OCI-LY1 (cell line): Measurements from ENCODE around the gene IST1.

Experiments used
- H2AFZ ChIP-seq: fragments of 200-600 bp; sonication (generic), shearing (Covaris generic); 2 replicates; pipeline ENCODE4 v1.6.0; 2014; ENCODE audit warnings: antibody characterized with exemption, mild to moderate bottlenecking, low read length
- H3F3A ChIP-seq: fragments of 200-600 bp; sonication (generic), shearing (Covaris generic); 2 replicates; pipeline ENCODE4 v1.6.0; 2014; ENCODE audit warnings: mild to moderate bottlenecking, antibody characterized with exemption, low read length, moderate library complexity; ENCODE audit not compliant: insufficient read depth
- H3K27ac ChIP-seq: fragments of 200-600 bp; sonication (generic); 2 replicates; pipeline ENCODE4 v1.5.1; 2014; ENCODE audit warnings: low read length, mixed run types, mild to moderate bottlenecking, low read depth; ENCODE audit not compliant: poor library complexity, severe bottlenecking
- H3K27me3 ChIP-seq: fragments of 200-600 bp; sonication (generic); 2 replicates; pipeline ENCODE4 v1.6.0; 2014; ENCODE audit warnings: antibody characterized with exemption, mild to moderate bottlenecking, low read length, moderate library complexity; ENCODE audit not compliant: insufficient read depth
- H3K36me3 ChIP-seq: fragments of 200-600 bp; sonication (generic); 2 replicates; pipeline ENCODE4 v1.6.1; 2014; ENCODE audit warnings: mild to moderate bottlenecking, antibody characterized with exemption, low read length, moderate library complexity, mixed read lengths; ENCODE audit not compliant: insufficient read depth
- H3K4me1 ChIP-seq: fragments of 200-600 bp; sonication (generic); 2 replicates; pipeline ENCODE4 v1.5.1; 2014; ENCODE audit warnings: mild to moderate bottlenecking, low read length, moderate library complexity; ENCODE audit not compliant: insufficient read depth, severe bottlenecking
- H3K4me2 ChIP-seq: fragments of 200-600 bp; sonication (generic), shearing (Covaris generic); 2 replicates; pipeline ENCODE4 v1.6.1; 2014; ENCODE audit warnings: low read length
- H3K4me3 ChIP-seq: fragments of 200-600 bp; sonication (generic); 2 replicates; pipeline ENCODE4 v1.5.1; 2014; ENCODE audit warnings: low read length, low read depth, mild to moderate bottlenecking, mixed read lengths; ENCODE audit not compliant: poor library complexity, severe bottlenecking
- H3K79me2 ChIP-seq: fragments of 200-600 bp; shearing (Covaris generic); 2 replicates; pipeline ENCODE4 v1.6.1; 2016; ENCODE audit warnings: mixed run types, low read length, mixed read lengths; ENCODE audit not compliant: insufficient read depth
- H3K9ac ChIP-seq: fragments of 200-600 bp; sonication (generic), shearing (Covaris generic); 2 replicates; pipeline ENCODE4 v1.6.1; 2014; ENCODE audit warnings: mild to moderate bottlenecking, low read length, mixed read lengths
- H3K9me2 ChIP-seq: fragments of 200-600 bp; sonication (generic), shearing (Covaris generic); 2 replicates; pipeline ENCODE4 v1.6.1; 2014; ENCODE audit warnings: low read depth, mild to moderate bottlenecking, low read length, mixed read lengths
- H3K9me3 ChIP-seq: fragments of 200-600 bp; shearing (Covaris generic); 2 replicates; pipeline ENCODE4 v1.6.1; 2014; ENCODE audit warnings: low read length, mixed read lengths
- H4K20me1 ChIP-seq: fragments of 200-600 bp; sonication (generic), shearing (Covaris generic); 2 replicates; pipeline ENCODE4 v1.6.0; 2016; ENCODE audit warnings: mild to moderate bottlenecking, low read length; ENCODE audit not compliant: insufficient read depth
- CTCF ChIP-seq: fragments of 200-600 bp; sonication (generic), shearing (Covaris generic); IDR thresholded peaks from 2 replicates; pipeline ENCODE4 v1.5.1; 2017; ENCODE audit warnings: mild to moderate bottlenecking, antibody characterized with exemption, low read length, moderate library complexity, mixed read lengths
- EZH2 ChIP-seq: fragments of 200-600 bp; sonication (generic), shearing (Covaris generic); IDR thresholded peaks from 2 replicates; pipeline ENCODE4 v1.8.0; 2017; ENCODE audit warnings: borderline replicate concordance, mixed run types, mild to moderate bottlenecking, antibody characterized with exemption, low read length, moderate library complexity, mixed read lengths

IST1 gene

DNA sequence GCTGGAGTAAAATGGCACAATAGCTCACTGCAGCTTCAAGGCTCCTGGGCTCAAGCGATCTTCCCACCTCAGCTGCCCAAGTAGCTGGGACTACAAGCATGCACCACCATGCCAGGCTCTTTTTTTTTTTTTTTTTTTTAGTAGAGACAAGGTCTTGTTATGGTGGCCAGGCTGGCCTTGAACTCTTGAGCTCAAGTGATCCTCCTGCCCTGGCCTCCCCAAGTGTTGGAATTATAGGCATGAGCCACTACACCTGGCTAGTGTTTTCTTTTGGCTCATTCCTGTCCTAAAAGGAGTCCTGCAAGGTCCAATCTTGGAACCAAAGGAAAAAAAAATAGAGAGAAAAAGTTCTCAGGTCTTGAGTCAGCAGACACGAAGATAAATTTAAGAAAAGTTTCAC lies 74.0 kb downstream of the IST1 start:
- H3K9me3 ChIP-seq: no peaks in the 10 kb centered on the region

GRCh38 chr16:71971571-71971970 lies 76.2 kb downstream of the IST1 start:
- Histone ChIP-seq H3F3A (no peaks in the 10 kb centered on the region), H3K9ac (no peak overlapping the region), H3K4me1 (no peaks in the 10 kb centered on the region), H2AFZ (no peak overlapping the region), H3K9me3 (no peaks in the 10 kb centered on the region), H3K4me2 (no peak overlapping the region), H3K79me2 (no peaks in the 10 kb centered on the region), H3K36me3 (no peaks in the 10 kb centered on the region), H3K4me3 (no peak overlapping the region), H3K27me3 (no peaks in the 10 kb centered on the region), H4K20me1 (no peaks in the 10 kb centered on the region), H3K27ac (no peak overlapping the region), H3K9me2 (no peaks in the 10 kb centered on the region)
- TF ChIP-seq CTCF: no peak
- no peak for TF ChIP-seq EZH2

More for the DNA sequence above, 74.0 kb downstream of the IST1 start:
- Histone ChIP-seq H3K4me1 (no peaks in the 10 kb centered on the region), H3K36me3 (no peaks in the 10 kb centered on the region), H3K9me2 (no peaks in the 10 kb centered on the region), H3K4me3 (no peak overlapping the region), H2AFZ (no peak overlapping the region), H3K27ac (no peak overlapping the region), H3K79me2 (no peaks in the 10 kb centered on the region), H3F3A (no peaks in the 10 kb centered on the region), H3K4me2 (no peak overlapping the region), H4K20me1 (no peaks in the 10 kb centered on the region), H3K9ac (no peak overlapping the region), H3K27me3 (no peaks in the 10 kb centered on the region)
- TF ChIP-seq CTCF: no peak
- no peak for TF ChIP-seq EZH2

DNA sequence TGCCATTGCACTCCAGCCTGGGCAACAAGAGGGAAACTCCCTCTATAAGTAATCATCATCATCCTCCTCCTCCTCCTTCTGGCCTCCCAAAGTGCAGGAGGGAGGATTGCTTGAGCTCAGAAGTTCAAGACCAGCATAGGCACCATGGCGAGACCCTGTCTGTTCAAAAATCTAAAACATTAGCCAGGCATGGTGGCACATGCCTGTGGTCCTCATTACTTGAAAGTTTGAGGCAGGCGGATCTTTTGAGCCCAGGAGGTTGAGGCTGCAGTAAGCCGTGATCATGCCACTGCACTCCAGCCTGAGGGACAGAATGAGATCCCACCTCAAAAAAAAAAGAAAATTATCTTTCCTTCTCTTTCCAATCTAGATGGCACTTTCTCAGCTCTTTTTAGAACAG lies 77.0 kb downstream of the IST1 start:
- H2AFZ ChIP-seq: no peak overlapping the region

More for the DNA sequence above, 77.0 kb downstream of the IST1 start:
- Histone ChIP-seq H3K9ac (no peak overlapping the region), H3K27ac (no peak overlapping the region), H3K9me3 (no peaks in the 10 kb centered on the region), H3K27me3 (no peaks in the 10 kb centered on the region), H3K79me2 (no peaks in the 10 kb centered on the region), H3F3A (no peaks in the 10 kb centered on the region), H3K4me2 (no peak overlapping the region), H3K9me2 (no peaks in the 10 kb centered on the region), H3K36me3 (no peaks in the 10 kb centered on the region), H3K4me1 (no peaks in the 10 kb centered on the region), H4K20me1 (no peaks in the 10 kb centered on the region), H3K4me3 (no peak overlapping the region)
- TF ChIP-seq EZH2 (no peak), CTCF (no peak)
